H1 (cell line): Measurements from ENCODE around the gene XPNPEP3. TPM values are rescaled to one million over a fixed set of nuclear protein-coding genes. Genes with fewer than 3 reads are reported as not detected.

ENCODE experiments used
- CHD7 ChIP-seq: fragments of 300-600 bp; sonication (generic); IDR thresholded peaks from 2 replicates; pipeline ENCODE4 v1.7.1; 2012; ENCODE audit warnings: low read length, moderate library complexity, mild to moderate bottlenecking, inconsistent platforms; ENCODE audit not compliant: insufficient replicate concordance
- CTBP2 ChIP-seq: IDR thresholded peaks from 2 replicates; pipeline ENCODE4 v1.7.0; 2011; ENCODE audit warnings: borderline replicate concordance, mild to moderate bottlenecking, moderate library complexity, mixed read lengths, low read length; ENCODE audit not compliant: insufficient read depth, insufficient read length
- FOSL1 ChIP-seq: IDR thresholded peaks from 2 replicates; pipeline ENCODE4 v1.6.1; 2011; ENCODE audit warnings: mild to moderate bottlenecking, low read depth, low read length, moderate library complexity; ENCODE audit not compliant: insufficient read depth
- GABPA ChIP-seq: IDR thresholded peaks from 2 replicates; pipeline ENCODE4 v1.6.1; 2011; ENCODE audit warnings: mild to moderate bottlenecking, low read length, moderate library complexity, borderline replicate concordance; ENCODE audit not compliant: insufficient read depth
- HDAC2 ChIP-seq, 2 experiments: fragments of 300-600 bp in 1 of 2; sonication (generic) in 1 of 2; IDR thresholded peaks; 2 replicates each; pipeline ENCODE4 v1.6.1; 2011 to 2012; ENCODE audit warnings: low read depth in 2 of 2, low read length in 2 of 2, mild to moderate bottlenecking in 2 of 2, moderate library complexity in 2 of 2, borderline replicate concordance in 1 of 2, inconsistent platforms in 1 of 2
- SAP30 ChIP-seq: fragments of 300-600 bp; sonication (generic); IDR thresholded peaks from 2 replicates; pipeline ENCODE4 v1.7.1; 2012; ENCODE audit warnings: low read length, moderate library complexity, mild to moderate bottlenecking, inconsistent platforms; ENCODE audit not compliant: insufficient read depth, insufficient replicate concordance
- SIRT6 ChIP-seq: IDR thresholded peaks from one replicate; pipeline ENCODE4 v1.7.1; 2012; ENCODE audit warnings: low read length, inconsistent platforms
- SRF ChIP-seq: IDR thresholded peaks from 2 replicates; pipeline ENCODE4 v1.6.1; 2011; ENCODE audit warnings: mild to moderate bottlenecking, low read depth, low read length, moderate library complexity
- TCF12 ChIP-seq: IDR thresholded peaks from 2 replicates; pipeline ENCODE4 v1.6.1; 2011; ENCODE audit warnings: low read depth, mild to moderate bottlenecking, low read length
- polyA plus RNA-seq, 7 experiments: library from polyadenylated mRNA; depleted of rRNA in 3 of 7; stranded (reverse) in 5 of 7; unstranded in 2 of 7; fragments of >200 nt in 5 of 7; fragments of 200-250 nt in 2 of 7; gene quantifications; 1 replicate in 5 of 7; 2 replicates in 1 of 7; 4 replicates in 1 of 7; pipeline versions ENCODE4 v1.2.1 to v1.2.3, GENCODE V29; 2011 to 2013; ENCODE audit warnings: missing spikeins in 2 of 7, mixed read lengths in 2 of 7
- total RNA-seq: library from RNA; stranded (reverse); fragmentation: NEBNext Ultra II Directional; extraction: Animal tissue kit (Norgen Biotek cat#: 25700); gene quantifications from 2 replicates; pipeline ENCODE4 v1.2.1, GENCODE V29; 2021

XPNPEP3 gene
- total and polyA plus RNA-seq, 2 of the 8 experiments (the other 6 are each of a cell fraction or from before 2014, with no cell fraction given) = 25.8 to 29.2 TPM

- no peak for TF ChIP-seq CHD7
- TF ChIP-seq HDAC2 (IDR thresholded peaks at IDR 0.05; ENCODE audit: borderline replicate concordance in 1 of 2, low read depth in 2 of 2, low read length in 2 of 2) = no peak; a peak in 1 of 4 replicates
- TF ChIP-seq TCF12 = no peak
- TF ChIP-seq CTBP2 = no peak
- no peak for TF ChIP-seq SAP30
- no peak for TF ChIP-seq SIRT6
- TF ChIP-seq GABPA = no peak
- TF ChIP-seq FOSL1 = no peak
- TF ChIP-seq SRF = no peak
Measured at GRCh38 chr22:40950962-40951794, 94.2 kb downstream of the XPNPEP3 start, which contains the start of gene RBX1 (continued).
